H1 (cell line): ENCODE measurements around the gene KDM2A.
A peak's percentile ranks its signal among the peaks of the same experiment; 100 is the strongest.

Source experiments
- CREB1 ChIP-seq: IDR thresholded peaks from 2 replicates; pipeline ENCODE4 v1.6.1; 2012; ENCODE audit warnings: inconsistent platforms
- CTCF ChIP-seq, 3 experiments: IDR thresholded peaks; 1 replicate in 2 of 3; 2 replicates in 1 of 3; pipeline versions ENCODE4 v1.5.1 to v1.6.1; 2011; ENCODE audit warnings: low read length in 3 of 3, mild to moderate bottlenecking in 3 of 3, inconsistent platforms in 2 of 3, low read depth in 1 of 3, moderate library complexity in 1 of 3; ENCODE audit not compliant: insufficient read depth in 1 of 3; ENCODE audit errors: control extremely low read depth in 1 of 3
- EP300 ChIP-seq, 2 experiments: IDR thresholded peaks; 1 replicate in 1 of 2; 2 replicates in 1 of 2; pipeline ENCODE4 v1.6.1; 2011 to 2012; ENCODE audit warnings: low read depth in 2 of 2, low read length in 2 of 2, mild to moderate bottlenecking in 2 of 2, borderline replicate concordance in 1 of 2, inconsistent platforms in 1 of 2, moderate library complexity in 1 of 2
- GABPA ChIP-seq: IDR thresholded peaks from 2 replicates; pipeline ENCODE4 v1.6.1; 2011; ENCODE audit warnings: mild to moderate bottlenecking, low read length, moderate library complexity, borderline replicate concordance; ENCODE audit not compliant: insufficient read depth
- HDAC2 ChIP-seq, 2 experiments: fragments of 300-600 bp in 1 of 2; sonication (generic) in 1 of 2; IDR thresholded peaks; 2 replicates each; pipeline ENCODE4 v1.6.1; 2011 to 2012; ENCODE audit warnings: low read depth in 2 of 2, low read length in 2 of 2, mild to moderate bottlenecking in 2 of 2, moderate library complexity in 2 of 2, borderline replicate concordance in 1 of 2, inconsistent platforms in 1 of 2
- HDAC6 ChIP-seq: IDR thresholded peaks from one replicate; pipeline ENCODE4 v1.7.1; 2012; ENCODE audit warnings: low read depth, mild to moderate bottlenecking, inconsistent platforms, low read length, moderate library complexity
- MAX ChIP-seq: IDR thresholded peaks from 2 replicates; pipeline ENCODE4 v1.6.1; 2012; ENCODE audit warnings: inconsistent platforms
- POLR2A ChIP-seq, 2 experiments: IDR thresholded peaks; 1 replicate in 1 of 2; 2 replicates in 1 of 2; pipeline ENCODE4 v1.6.1; 2011; ENCODE audit warnings: low read depth in 2 of 2, low read length in 2 of 2, mild to moderate bottlenecking in 2 of 2; ENCODE audit errors: control extremely low read depth in 1 of 2
- POLR2AphosphoS5 ChIP-seq: IDR thresholded peaks from 2 replicates; pipeline ENCODE4 v1.6.1; 2011; ENCODE audit warnings: low read depth, low read length
- RAD21 ChIP-seq, 2 experiments: IDR thresholded peaks in 1 of 2; conservative IDR thresholded peaks in 1 of 2; 2 replicates each; pipeline ENCODE4 v1.6.1; 2011; ENCODE audit warnings: low read depth in 2 of 2, low read length in 2 of 2, improper control_type of control experiment in 1 of 2, inconsistent platforms in 1 of 2, mild to moderate bottlenecking in 1 of 2, moderate library complexity in 1 of 2
- SIN3A ChIP-seq, 2 experiments: IDR thresholded peaks in 1 of 2; conservative IDR thresholded peaks in 1 of 2; 2 replicates each; pipeline ENCODE4 v1.6.1; 2011 to 2012; ENCODE audit warnings: low read length in 2 of 2, improper control_type of control experiment in 1 of 2, low read depth in 1 of 2, mild to moderate bottlenecking in 1 of 2
- TBP ChIP-seq: IDR thresholded peaks from 2 replicates; pipeline ENCODE4 v1.6.1; 2011; ENCODE audit warnings: low read depth, low read length, improper control_type of control experiment
- USF2 ChIP-seq: IDR thresholded peaks from 2 replicates; pipeline ENCODE4 v1.6.1; 2011; ENCODE audit warnings: low read length, improper control_type of control experiment
- YY1 ChIP-seq: IDR thresholded peaks from 2 replicates; pipeline ENCODE4 v1.6.1; 2011; ENCODE audit warnings: low read depth, mild to moderate bottlenecking, low read length

GRCh38 chr11:67239783-67240575 is 120.9 kb downstream of the KDM2A start:
- TF ChIP-seq EP300 (IDR thresholded peaks at IDR 0.05; ENCODE audit: borderline replicate concordance in 1 of 2, low read depth in 2 of 2, low read length in 2 of 2) (peak in 1 of 2 experiments; percentile 23; a peak in 1 of 3 replicates), POLR2A (IDR thresholded peaks at IDR 0.05; ENCODE audit: control extremely low read depth in 1 of 2, low read depth in 2 of 2, low read length in 2 of 2) (peak; percentile 95 to 99), MAX (peak; percentile 73), GABPA (no peak), CREB1 (peak; percentile 85), YY1 (peak; percentile 75; the same call in 1 of the 2 replicates), TBP (peak; percentile 97), USF2 (no peak), CTCF (IDR thresholded peaks at IDR 0.05; ENCODE audit: control extremely low read depth in 1 of 3, insufficient read depth in 1 of 3, low read depth in 1 of 3, low read length in 3 of 3) (no peak), RAD21 (IDR thresholded peaks at IDR 0.05 in 1 of 2, conservative IDR thresholded peaks at IDR 0.05 in 1 of 2; ENCODE audit: low read depth in 2 of 2, low read length in 2 of 2) (peak in 1 of 2 experiments; percentile 12; a peak in 1 of 4 replicates), POLR2AphosphoS5 (peak; percentile 99), HDAC6 (no peak), SIN3A (conservative IDR thresholded peaks at IDR 0.05 in 1 of 2, IDR thresholded peaks at IDR 0.05 in 1 of 2; ENCODE audit: low read depth in 1 of 2, low read length in 2 of 2) (peak; percentile 73 to 89; a peak in 2 of 4 replicates), HDAC2 (IDR thresholded peaks at IDR 0.05; ENCODE audit: borderline replicate concordance in 1 of 2, low read depth in 2 of 2, low read length in 2 of 2) (no peak)
